A549 (cell line): Measurements from ENCODE around the gene RPL35. TPM values are rescaled to one million over a fixed set of nuclear protein-coding genes. Genes with fewer than 3 reads are reported as not detected.

Experiments
- ATAC-seq, 2 experiments: fragments of 200-7000 bp in 1 of 2; fragments of >200 bp in 1 of 2; cut with Nextera tagmentation in 1 of 2; cut with Tn5 transposase in 1 of 2; 3 replicates each; pipeline versions ENCODE4 v1.8.0 to v1.9.1; 2018 to 2020; ENCODE audit warnings: mild to moderate bottlenecking in 1 of 2, moderate library complexity in 1 of 2
- CTCF ChIA-PET: fragments of 300-600 bp; sonication (Branson Sonifier 250); formaldehyde crosslinking; extraction: SDS; loops from one replicate; lab custom pipeline; 2021; ENCODE audit warnings: antibody characterized with exemption, inconsistent platforms; lab: Yijun Ruan, JAX
- POLR2A ChIA-PET: fragments of 350-600 bp; formaldehyde crosslinking; extraction: SDS; loops from one replicate; lab custom pipeline; 2021; ENCODE audit warnings: antibody characterized with exemption, inconsistent platforms; lab: Yijun Ruan, JAX
- DNase-seq, 2 experiments: peaks; one replicate each; pipeline versions ENCODE4 v3.0.0 to v3.0.0-alpha.2; 2011 to 2016; ENCODE audit warnings: low read depth in 1 of 2, low spot score in 1 of 2
- FAIRE-seq: peaks from 2 replicates; lab custom pipeline; 2011; peaks lifted over from hg19 to GRCh38; lab: Jason Lieb, UNC
- H3K27ac ChIP-seq, 2 experiments: fragments of >200 bp; sonication (Bioruptor Twin); formaldehyde crosslinking; 3 replicates each; pipeline ENCODE4 v1.5.1; 2016 to 2017
- H3K4me1 ChIP-seq: fragments of >200 bp; sonication (Bioruptor Twin); formaldehyde crosslinking; 3 replicates; pipeline ENCODE4 v1.6.1; 2016
- H3K4me2 ChIP-seq: fragments of >200 bp; sonication (Bioruptor Twin); formaldehyde crosslinking; 3 replicates; pipeline ENCODE4 v1.6.1; 2016
- H3K4me3 ChIP-seq: fragments of >200 bp; sonication (Bioruptor Twin); formaldehyde crosslinking; 3 replicates; pipeline ENCODE4 v1.5.1; 2016
- H3K9me3 ChIP-seq: fragments of >200 bp; sonication (Bioruptor Twin); formaldehyde crosslinking; 3 replicates; pipeline ENCODE4 v1.6.1; 2016
- BHLHE40 ChIP-seq: IDR thresholded peaks from 2 replicates; pipeline ENCODE4 v1.6.1; 2012; ENCODE audit warnings: low read depth, low read length, inconsistent platforms
- CBX8 ChIP-seq: fragments of 200-600 bp; sonication (generic); IDR thresholded peaks from 2 replicates; pipeline ENCODE4 v1.6.1; 2016
- CEBPB ChIP-seq, 2 experiments: fragments of >200 bp in 1 of 2; sonication (Bioruptor Twin) in 1 of 2; formaldehyde crosslinking in 1 of 2; IDR thresholded peaks; 2 replicates each; pipeline ENCODE4 v1.6.1; 2012 to 2016
- CHD4 ChIP-seq: fragments of 200-600 bp; sonication (generic); IDR thresholded peaks from 2 replicates; pipeline ENCODE4 v1.6.1; 2016; ENCODE audit warnings: antibody characterized with exemption, mild to moderate bottlenecking, borderline replicate concordance
- EHF ChIP-seq: fragments of 250-450 bp; sonication (Bioruptor Pico); IDR thresholded peaks from 2 replicates; pipeline ENCODE4 v1.5.0; 2020; ENCODE audit warnings: mild to moderate bottlenecking
- ESRRA ChIP-seq: fragments of 150-350 bp; IDR thresholded peaks from 2 replicates; pipeline ENCODE4 v1.6.1; 2014; ENCODE audit warnings: mild to moderate bottlenecking, low read length, borderline replicate concordance
- FOSB ChIP-seq: fragments of 250-450 bp; sonication (Bioruptor Pico); IDR thresholded peaks from 2 replicates; pipeline ENCODE4 v1.5.0; 2020; ENCODE audit warnings: mild to moderate bottlenecking, moderate library complexity
- HDAC2 ChIP-seq: fragments of 200-600 bp; sonication (generic); IDR thresholded peaks from 2 replicates; pipeline ENCODE4 v1.6.1; 2016
- HOXA7 ChIP-seq: fragments of 250-450 bp; sonication (Bioruptor Pico); IDR thresholded peaks from 2 replicates; pipeline ENCODE4 v1.5.0; 2020; ENCODE audit warnings: mild to moderate bottlenecking, moderate library complexity
- HOXB5 ChIP-seq: fragments of 250-450 bp; sonication (Bioruptor Pico); IDR thresholded peaks from 2 replicates; pipeline ENCODE4 v1.5.0; 2020; ENCODE audit warnings: mild to moderate bottlenecking, moderate library complexity
- JUN ChIP-seq, 2 experiments: fragments of >200 bp; sonication (Bioruptor Twin); formaldehyde crosslinking; IDR thresholded peaks; 2 replicates in 1 of 2; 3 replicates in 1 of 2; pipeline ENCODE4 v1.6.1; 2016 to 2017
- JUNB ChIP-seq: fragments of >200 bp; sonication (Bioruptor Twin); formaldehyde crosslinking; IDR thresholded peaks from 2 replicates; pipeline ENCODE4 v1.6.1; 2016
- KDM1A ChIP-seq: fragments of 200-600 bp; sonication (generic); IDR thresholded peaks from 2 replicates; pipeline ENCODE4 v1.6.1; 2016; ENCODE audit warnings: low read depth, mild to moderate bottlenecking
- MAFK ChIP-seq: fragments of 450-650 bp; IDR thresholded peaks from 2 replicates; pipeline ENCODE4 v1.6.1; 2014; ENCODE audit not compliant: partially characterized antibody
- MAZ ChIP-seq: fragments of 150-350 bp; IDR thresholded peaks from 2 replicates; pipeline ENCODE4 v1.6.1; 2014; ENCODE audit warnings: antibody characterized with exemption, low read depth, low read length, borderline replicate concordance
- MYC ChIP-seq: IDR thresholded peaks from 2 replicates; pipeline ENCODE4 v1.6.1; 2012; ENCODE audit warnings: mild to moderate bottlenecking, inconsistent platforms, low read length, improper control_type of control experiment, borderline replicate concordance
- RCOR1 ChIP-seq: fragments of 150-350 bp; IDR thresholded peaks from 2 replicates; pipeline ENCODE4 v1.6.1; 2014; ENCODE audit warnings: antibody characterized with exemption, low read length, low read depth
- RNF2 ChIP-seq: fragments of 200-600 bp; sonication (generic); IDR thresholded peaks from 2 replicates; pipeline ENCODE4 v1.6.1; 2016; ENCODE audit warnings: low read depth, mild to moderate bottlenecking, antibody characterized with exemption, moderate library complexity, borderline replicate concordance
- SREBF2 ChIP-seq: fragments of 450-650 bp; IDR thresholded peaks from 2 replicates; pipeline ENCODE4 v1.6.1; 2014; ENCODE audit warnings: mild to moderate bottlenecking, moderate library complexity
- ZC3H11A ChIP-seq: fragments of 450-650 bp; IDR thresholded peaks from 2 replicates; pipeline ENCODE4 v1.6.1; 2014; ENCODE audit warnings: antibody characterized with exemption, mild to moderate bottlenecking
- WGBS: methylation state at CpG from one replicate; pipeline ENCODE4 v1.1.6; 2017; ENCODE audit errors: missing lambda C conversion rate; 5-methylcytosine and 5-hydroxymethylcytosine counted together
- polyA plus RNA-seq, 4 experiments: library from polyadenylated mRNA; depleted of rRNA in 3 of 4; stranded (reverse); fragments of >200 nt; fragmentation: RNase III in 1 of 4; extraction: RNeasy Plus Mini Kit Qiagen cat#74134 plus additional on column Dnase treatment in 1 of 4; gene quantifications; 2 replicates in 3 of 4; 3 replicates in 1 of 4; pipeline ENCODE4 v1.2.3, GENCODE V29; 2011 to 2017
- TF ChIP-seq, protein P1 (sequence below): fragments of 250-450 bp; sonication (Bioruptor Pico); IDR thresholded peaks from 2 replicates; pipeline ENCODE4 v1.5.0; 2021; ENCODE audit warnings: mild to moderate bottlenecking, moderate library complexity, borderline replicate concordance
- TF ChIP-seq, protein P2 (sequence below): fragments of 450-650 bp; IDR thresholded peaks from 2 replicates; pipeline ENCODE4 v1.6.1; 2014; ENCODE audit warnings: antibody characterized with exemption
- TF ChIP-seq, protein P3 (sequence below): fragments of >200 bp; sonication (Bioruptor Twin); formaldehyde crosslinking; IDR thresholded peaks from 3 replicates; pipeline ENCODE4 v1.5.1; 2016
- TF ChIP-seq, protein P4 (sequence below): IDR thresholded peaks from 2 replicates; pipeline ENCODE4 v1.6.1; 2012; ENCODE audit warnings: low read depth, borderline replicate concordance
- TF ChIP-seq, protein P5 (sequence below): fragments of 150-350 bp; IDR thresholded peaks from 2 replicates; pipeline ENCODE4 v1.6.1; 2014; ENCODE audit warnings: low read depth, mild to moderate bottlenecking, low read length

Gene RPL35
- polyA plus RNA-seq, 2 of the 4 experiments (the other 2 are of a cell fraction) = 2,307 to 3,076 TPM

DNA sequence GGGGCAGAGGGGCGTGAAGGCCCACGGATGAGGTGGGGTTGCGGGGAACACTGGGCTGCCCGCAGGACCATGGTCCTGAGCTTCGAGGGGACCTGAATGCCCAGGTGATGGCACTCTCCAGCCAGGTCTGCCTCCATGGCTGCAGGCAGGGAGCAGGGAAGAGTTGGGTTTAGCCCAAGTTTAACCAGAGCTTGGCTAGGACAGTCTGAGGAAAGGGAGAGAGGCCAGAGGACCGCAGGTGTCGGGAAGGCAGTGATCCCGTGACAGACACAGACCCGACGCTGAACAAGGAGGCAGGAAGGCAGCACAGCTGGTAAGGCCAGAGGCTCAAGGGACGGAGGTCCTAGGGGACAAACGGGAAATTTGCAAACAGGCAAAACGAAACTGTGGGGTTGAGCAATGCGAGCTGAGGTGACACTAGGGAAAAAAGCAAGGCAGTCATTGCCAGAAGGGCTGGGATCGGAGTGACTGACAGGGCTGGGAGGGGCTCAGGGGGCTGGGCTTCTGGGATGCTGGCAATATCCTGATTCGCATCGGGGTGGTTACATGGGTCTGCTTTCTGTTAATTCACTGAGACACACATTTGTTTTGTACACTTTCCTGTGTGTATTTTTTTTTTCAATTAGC is 25.2 kb upstream of the RPL35 start:
- no peaks in the 10 kb centered on the region for H3K9me3 ChIP-seq
- WGBS = 82% methylated on average over 17 of the region's 17 CpGs
- FAIRE-seq = no peak
- DNase-seq = no peak
- H3K4me2 ChIP-seq = no peak overlapping the region
- TF ChIP-seq KDM1A (no peak), ESRRA (no peak), BHLHE40 (no peak), HOXA7 (CRISPR knock-in tag) (no peak), RNF2 (no peak), JUN (IDR thresholded peaks at IDR 0.05) (no peak)
- TF ChIP-seq, protein P1, sequence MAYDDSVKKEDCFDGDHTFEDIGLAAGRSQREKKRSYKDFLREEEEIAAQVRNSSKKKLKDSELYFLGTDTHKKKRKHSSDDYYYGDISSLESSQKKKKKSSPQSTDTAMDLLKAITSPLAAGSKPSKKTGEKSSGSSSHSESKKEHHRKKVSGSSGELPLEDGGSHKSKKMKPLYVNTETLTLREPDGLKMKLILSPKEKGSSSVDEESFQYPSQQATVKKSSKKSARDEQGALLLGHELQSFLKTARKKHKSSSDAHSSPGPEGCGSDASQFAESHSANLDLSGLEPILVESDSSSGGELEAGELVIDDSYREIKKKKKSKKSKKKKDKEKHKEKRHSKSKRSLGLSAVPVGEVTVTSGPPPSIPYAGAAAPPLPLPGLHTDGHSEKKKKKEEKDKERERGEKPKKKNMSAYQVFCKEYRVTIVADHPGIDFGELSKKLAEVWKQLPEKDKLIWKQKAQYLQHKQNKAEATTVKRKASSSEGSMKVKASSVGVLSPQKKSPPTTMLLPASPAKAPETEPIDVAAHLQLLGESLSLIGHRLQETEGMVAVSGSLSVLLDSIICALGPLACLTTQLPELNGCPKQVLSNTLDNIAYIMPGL (CRISPR knock-in tag) = no peak
- TF ChIP-seq, protein P2, sequence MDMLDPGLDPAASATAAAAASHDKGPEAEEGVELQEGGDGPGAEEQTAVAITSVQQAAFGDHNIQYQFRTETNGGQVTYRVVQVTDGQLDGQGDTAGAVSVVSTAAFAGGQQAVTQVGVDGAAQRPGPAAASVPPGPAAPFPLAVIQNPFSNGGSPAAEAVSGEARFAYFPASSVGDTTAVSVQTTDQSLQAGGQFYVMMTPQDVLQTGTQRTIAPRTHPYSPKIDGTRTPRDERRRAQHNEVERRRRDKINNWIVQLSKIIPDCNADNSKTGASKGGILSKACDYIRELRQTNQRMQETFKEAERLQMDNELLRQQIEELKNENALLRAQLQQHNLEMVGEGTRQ = no peak
- no peak overlapping the region for H3K4me3 ChIP-seq
- ATAC-seq = 0 out of 6 replicates have a peak, but pooled peaks of 1 of the 2 experiments have one; percentile 17
- H3K27ac ChIP-seq = no peak overlapping the region
- CTCF ChIA-PET = interaction anchor here (0.8 to 1.7 kb wide), 3 partner anchors 8 to 115 kb away, joined by 3 to 6 read pairs (median 5); no protein-coding TSS in a partner anchor
- POLR2A ChIA-PET = interaction anchor here (0.5 to 0.6 kb wide), 2 partner anchors 313 to 409 kb away, joined by 4 read pairs; no protein-coding TSS in a partner anchor
- no peaks in the 10 kb centered on the region for H3K4me1 ChIP-seq

DNA sequence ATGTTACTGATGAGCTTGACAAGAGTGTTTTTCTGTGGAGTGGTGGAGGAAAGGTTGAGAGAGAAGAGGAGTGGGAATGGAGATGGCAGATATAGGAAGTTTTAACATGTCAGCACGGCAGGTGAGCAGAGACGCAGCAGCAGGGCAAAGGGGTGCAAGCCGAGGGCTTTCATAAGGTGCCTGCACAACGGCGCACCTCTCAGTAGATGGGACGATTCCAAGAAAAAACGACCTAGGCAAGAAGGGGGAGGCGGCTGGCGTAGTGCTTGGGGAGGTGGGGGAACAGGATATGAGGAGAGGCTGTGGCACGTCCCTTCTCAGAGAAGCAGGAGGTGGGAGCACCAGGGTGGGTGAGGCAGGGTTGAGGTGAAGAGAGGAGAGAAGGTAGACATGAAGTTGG is 24.7 kb upstream of the RPL35 start:
- no peak for FAIRE-seq

DNA sequence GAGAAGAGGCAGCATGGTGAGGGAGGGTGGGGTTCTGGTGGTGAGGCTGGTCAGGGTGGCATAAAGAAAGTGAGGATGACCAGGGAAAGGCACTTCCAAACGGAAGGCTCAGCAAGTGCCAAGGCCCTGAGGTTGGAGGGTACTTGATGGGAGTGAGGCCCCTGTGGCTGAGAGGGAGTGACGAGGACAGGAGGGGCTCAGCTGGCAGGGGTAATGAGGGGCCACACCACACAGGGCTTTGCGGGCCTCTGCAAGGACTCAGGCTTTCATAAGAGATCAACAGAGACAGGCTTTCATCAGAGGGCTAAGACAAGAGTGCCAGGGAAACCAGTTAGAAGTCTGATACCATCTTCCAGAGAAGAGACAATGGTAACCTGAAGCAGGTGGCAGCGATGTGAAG is 23.8 kb upstream of the RPL35 start:
- FAIRE-seq = no peak
- POLR2A ChIA-PET = no interaction called here
- TF ChIP-seq, protein P3, sequence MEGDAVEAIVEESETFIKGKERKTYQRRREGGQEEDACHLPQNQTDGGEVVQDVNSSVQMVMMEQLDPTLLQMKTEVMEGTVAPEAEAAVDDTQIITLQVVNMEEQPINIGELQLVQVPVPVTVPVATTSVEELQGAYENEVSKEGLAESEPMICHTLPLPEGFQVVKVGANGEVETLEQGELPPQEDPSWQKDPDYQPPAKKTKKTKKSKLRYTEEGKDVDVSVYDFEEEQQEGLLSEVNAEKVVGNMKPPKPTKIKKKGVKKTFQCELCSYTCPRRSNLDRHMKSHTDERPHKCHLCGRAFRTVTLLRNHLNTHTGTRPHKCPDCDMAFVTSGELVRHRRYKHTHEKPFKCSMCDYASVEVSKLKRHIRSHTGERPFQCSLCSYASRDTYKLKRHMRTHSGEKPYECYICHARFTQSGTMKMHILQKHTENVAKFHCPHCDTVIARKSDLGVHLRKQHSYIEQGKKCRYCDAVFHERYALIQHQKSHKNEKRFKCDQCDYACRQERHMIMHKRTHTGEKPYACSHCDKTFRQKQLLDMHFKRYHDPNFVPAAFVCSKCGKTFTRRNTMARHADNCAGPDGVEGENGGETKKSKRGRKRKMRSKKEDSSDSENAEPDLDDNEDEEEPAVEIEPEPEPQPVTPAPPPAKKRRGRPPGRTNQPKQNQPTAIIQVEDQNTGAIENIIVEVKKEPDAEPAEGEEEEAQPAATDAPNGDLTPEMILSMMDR = no peak
- no peak for TF ChIP-seq EHF
- TF ChIP-seq MYC = no peak
- TF ChIP-seq BHLHE40 = no peak
- no peak for TF ChIP-seq CBX8
- TF ChIP-seq RNF2 = no peak
- no peak for TF ChIP-seq MAFK
- no peak for TF ChIP-seq CHD4
- no peak for TF ChIP-seq HOXB5 (CRISPR knock-in tag)
- no peak for TF ChIP-seq JUNB
- no peak for TF ChIP-seq HDAC2
- no peak for TF ChIP-seq CEBPB (IDR thresholded peaks at IDR 0.05)
- TF ChIP-seq SREBF2 = no peak
- TF ChIP-seq ZC3H11A = no peak
- no peak for TF ChIP-seq FOSB
- TF ChIP-seq MAZ = no peak
- CTCF ChIA-PET = no interaction called here
- no peak for DNase-seq
- Histone ChIP-seq H3K27ac (no peak overlapping the region), H3K4me3 (no peak overlapping the region), H3K4me1 (no peaks in the 10 kb centered on the region), H3K4me2 (no peak overlapping the region), H3K9me3 (no peaks in the 10 kb centered on the region)
- no peak for ATAC-seq
- 77% methylated on average over 4 of the region's 4 CpGs for WGBS

More for the DNA sequence above, 24.7 kb upstream of the RPL35 start:
- no peak overlapping the region for H3K4me2 ChIP-seq
- ATAC-seq (no peak), DNase-seq (no peak)
- H3K4me1 ChIP-seq = no peaks in the 10 kb centered on the region
- CTCF ChIA-PET = interaction anchor here (0.7 to 1.7 kb wide), 3 partner anchors 17 to 114 kb away, joined by 3 to 5 read pairs (median 3); no protein-coding TSS in a partner anchor
- POLR2A ChIA-PET = interaction anchor here (0.5 kb wide), 1 partner anchor 409 kb away, joined by 4 read pairs; no protein-coding TSS in a partner anchor
- no peak overlapping the region for H3K4me3 ChIP-seq
- 84% methylated on average over 10 of the region's 10 CpGs for WGBS
- no peaks in the 10 kb centered on the region for H3K9me3 ChIP-seq
- no peak overlapping the region for H3K27ac ChIP-seq
- TF ChIP-seq, protein P4, sequence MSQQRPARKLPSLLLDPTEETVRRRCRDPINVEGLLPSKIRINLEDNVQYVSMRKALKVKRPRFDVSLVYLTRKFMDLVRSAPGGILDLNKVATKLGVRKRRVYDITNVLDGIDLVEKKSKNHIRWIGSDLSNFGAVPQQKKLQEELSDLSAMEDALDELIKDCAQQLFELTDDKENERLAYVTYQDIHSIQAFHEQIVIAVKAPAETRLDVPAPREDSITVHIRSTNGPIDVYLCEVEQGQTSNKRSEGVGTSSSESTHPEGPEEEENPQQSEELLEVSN = no peak
- TF ChIP-seq, protein P5, sequence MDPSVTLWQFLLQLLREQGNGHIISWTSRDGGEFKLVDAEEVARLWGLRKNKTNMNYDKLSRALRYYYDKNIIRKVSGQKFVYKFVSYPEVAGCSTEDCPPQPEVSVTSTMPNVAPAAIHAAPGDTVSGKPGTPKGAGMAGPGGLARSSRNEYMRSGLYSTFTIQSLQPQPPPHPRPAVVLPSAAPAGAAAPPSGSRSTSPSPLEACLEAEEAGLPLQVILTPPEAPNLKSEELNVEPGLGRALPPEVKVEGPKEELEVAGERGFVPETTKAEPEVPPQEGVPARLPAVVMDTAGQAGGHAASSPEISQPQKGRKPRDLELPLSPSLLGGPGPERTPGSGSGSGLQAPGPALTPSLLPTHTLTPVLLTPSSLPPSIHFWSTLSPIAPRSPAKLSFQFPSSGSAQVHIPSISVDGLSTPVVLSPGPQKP = no peak
- TF ChIP-seq RCOR1 = no peak
